Measurements from ENCODE around the gene ALOX5.

Gene ALOX5

DNA sequence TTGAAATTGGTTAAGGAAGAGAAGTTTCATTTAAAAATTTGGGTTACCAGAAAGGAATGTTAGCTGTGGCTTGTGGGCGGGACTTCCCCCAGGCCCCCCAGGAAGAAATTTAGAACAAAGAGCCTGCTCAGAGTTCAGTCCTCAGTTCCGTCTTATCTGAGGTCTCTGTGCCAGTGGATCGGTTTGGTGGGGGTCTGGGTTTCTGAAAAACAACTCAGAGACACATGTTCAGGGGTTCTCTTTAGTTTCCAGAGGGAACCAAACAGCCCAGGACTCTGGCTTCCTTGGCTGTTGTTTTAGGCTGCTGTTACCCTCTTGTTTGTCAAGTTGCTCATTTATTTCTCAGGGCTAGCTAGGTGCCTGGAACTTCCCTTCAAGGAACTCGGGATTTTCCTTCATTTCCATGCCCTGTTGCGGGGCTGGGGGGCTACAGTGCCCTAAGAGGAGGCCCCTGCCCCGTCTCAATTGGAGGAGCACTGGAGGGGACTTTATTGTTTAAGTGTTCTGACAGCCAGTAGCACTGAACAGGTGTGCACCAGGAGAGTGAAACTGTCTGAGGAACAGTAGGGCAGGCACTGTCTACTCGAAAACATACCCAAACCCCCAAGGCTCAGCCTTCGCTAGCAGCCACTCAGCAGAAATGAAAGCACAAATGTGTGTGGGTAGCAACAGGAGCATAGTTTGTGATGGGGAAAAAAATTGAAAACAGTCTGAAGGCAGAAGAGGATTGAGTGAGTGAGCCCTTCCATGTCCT, 59.9 kb downstream of the ALOX5 start:
- no peaks in the 10 kb centered on the region for H3K4me1 ChIP-seq (ENCODE audit: insufficient read depth, low read length, poor library complexity, severe bottlenecking)

GRCh38 chr10:45437587-45438465, 63.8 kb downstream of the ALOX5 start:
- Histone ChIP-seq H3F3A (ENCODE audit: low read depth) (no peaks in the 10 kb centered on the region), H3K36me3 (ENCODE audit: insufficient read depth, low read length) (no peaks in the 10 kb centered on the region), H3K9me3 (ENCODE audit: insufficient read depth, low read depth, low read length) (no peaks in the 10 kb centered on the region), H2AFZ (ENCODE audit: low read length) (no peak overlapping the region), H3K4me1 (ENCODE audit: insufficient read depth, low read length, poor library complexity, severe bottlenecking) (no peaks in the 10 kb centered on the region), H3K4me3 (ENCODE audit: low read length, poor library complexity, severe bottlenecking) (no peak overlapping the region), H3K4me2 (ENCODE audit: low read depth, low read length, poor library complexity, severe bottlenecking) (no peak overlapping the region), H3K9me2 (replicated peaks; ENCODE audit: low read depth, low read length) (no peaks in the 10 kb centered on the region), H4K20me1 (ENCODE audit: insufficient read depth, low read length, poor library complexity, severe bottlenecking) (no peaks in the 10 kb centered on the region), H3K27me3 (ENCODE audit: insufficient read depth, low read length, poor library complexity, severe bottlenecking) (no peaks in the 10 kb centered on the region), H3K79me2 (ENCODE audit: insufficient read depth, low read length) (no peaks in the 10 kb centered on the region), H3K9ac (ENCODE audit: low read depth, low read length, poor library complexity, severe bottlenecking) (peak overlapping the region; percentile 45)
- TF ChIP-seq, protein P1, sequence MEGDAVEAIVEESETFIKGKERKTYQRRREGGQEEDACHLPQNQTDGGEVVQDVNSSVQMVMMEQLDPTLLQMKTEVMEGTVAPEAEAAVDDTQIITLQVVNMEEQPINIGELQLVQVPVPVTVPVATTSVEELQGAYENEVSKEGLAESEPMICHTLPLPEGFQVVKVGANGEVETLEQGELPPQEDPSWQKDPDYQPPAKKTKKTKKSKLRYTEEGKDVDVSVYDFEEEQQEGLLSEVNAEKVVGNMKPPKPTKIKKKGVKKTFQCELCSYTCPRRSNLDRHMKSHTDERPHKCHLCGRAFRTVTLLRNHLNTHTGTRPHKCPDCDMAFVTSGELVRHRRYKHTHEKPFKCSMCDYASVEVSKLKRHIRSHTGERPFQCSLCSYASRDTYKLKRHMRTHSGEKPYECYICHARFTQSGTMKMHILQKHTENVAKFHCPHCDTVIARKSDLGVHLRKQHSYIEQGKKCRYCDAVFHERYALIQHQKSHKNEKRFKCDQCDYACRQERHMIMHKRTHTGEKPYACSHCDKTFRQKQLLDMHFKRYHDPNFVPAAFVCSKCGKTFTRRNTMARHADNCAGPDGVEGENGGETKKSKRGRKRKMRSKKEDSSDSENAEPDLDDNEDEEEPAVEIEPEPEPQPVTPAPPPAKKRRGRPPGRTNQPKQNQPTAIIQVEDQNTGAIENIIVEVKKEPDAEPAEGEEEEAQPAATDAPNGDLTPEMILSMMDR (conservative IDR thresholded peaks at IDR 0.05; ENCODE audit: low read length), result no peak
- TF ChIP-seq EZH2phosphoT487 (IDR thresholded peaks at IDR 0.05; ENCODE audit: borderline replicate concordance), result no peak

More for the DNA sequence above, 59.9 kb downstream of the ALOX5 start:
- Histone ChIP-seq H4K20me1 (ENCODE audit: insufficient read depth, low read length, poor library complexity, severe bottlenecking) (no peaks in the 10 kb centered on the region), H3K9me3 (ENCODE audit: insufficient read depth, low read depth, low read length) (no peaks in the 10 kb centered on the region), H3K79me2 (ENCODE audit: insufficient read depth, low read length) (no peaks in the 10 kb centered on the region), H3K36me3 (ENCODE audit: insufficient read depth, low read length) (no peaks in the 10 kb centered on the region), H3K9me2 (replicated peaks; ENCODE audit: low read depth, low read length) (no peaks in the 10 kb centered on the region), H3K4me2 (ENCODE audit: low read depth, low read length, poor library complexity, severe bottlenecking) (no peak overlapping the region), H3F3A (ENCODE audit: low read depth) (no peaks in the 10 kb centered on the region), H3K4me3 (ENCODE audit: low read length, poor library complexity, severe bottlenecking) (no peak overlapping the region), H3K9ac (ENCODE audit: low read depth, low read length, poor library complexity, severe bottlenecking) (no peak overlapping the region), H3K27me3 (ENCODE audit: insufficient read depth, low read length, poor library complexity, severe bottlenecking) (no peaks in the 10 kb centered on the region), H2AFZ (ENCODE audit: low read length) (0 out of 2 replicates have a peak overlapping the region, but pooled peaks have one; percentile 9)
- TF ChIP-seq, protein P1 (conservative IDR thresholded peaks at IDR 0.05; ENCODE audit: low read length), result no peak
- TF ChIP-seq EZH2phosphoT487 (IDR thresholded peaks at IDR 0.05; ENCODE audit: borderline replicate concordance), result no peak

- Histone ChIP-seq H2AFZ (ENCODE audit: low read length) (no peak overlapping the region), H3K9me3 (ENCODE audit: insufficient read depth, low read depth, low read length) (no peaks in the 10 kb centered on the region), H3K4me1 (ENCODE audit: insufficient read depth, low read length, poor library complexity, severe bottlenecking) (no peaks in the 10 kb centered on the region), H3F3A (ENCODE audit: low read depth) (no peaks in the 10 kb centered on the region), H3K9me2 (replicated peaks; ENCODE audit: low read depth, low read length) (no peaks in the 10 kb centered on the region), H3K27me3 (ENCODE audit: insufficient read depth, low read length, poor library complexity, severe bottlenecking) (no peaks in the 10 kb centered on the region), H3K79me2 (ENCODE audit: insufficient read depth, low read length) (no peaks in the 10 kb centered on the region), H3K36me3 (ENCODE audit: insufficient read depth, low read length) (no peaks in the 10 kb centered on the region), H3K4me3 (ENCODE audit: low read length, poor library complexity, severe bottlenecking) (no peak overlapping the region), H3K4me2 (ENCODE audit: low read depth, low read length, poor library complexity, severe bottlenecking) (no peak overlapping the region), H3K9ac (ENCODE audit: low read depth, low read length, poor library complexity, severe bottlenecking) (peak overlapping the region; percentile 45), H4K20me1 (ENCODE audit: insufficient read depth, low read length, poor library complexity, severe bottlenecking) (no peaks in the 10 kb centered on the region)
- TF ChIP-seq EZH2phosphoT487 (IDR thresholded peaks at IDR 0.05; ENCODE audit: borderline replicate concordance), result no peak
- TF ChIP-seq, protein P1 (conservative IDR thresholded peaks at IDR 0.05; ENCODE audit: low read length), result no peak
Measured at GRCh38 chr10:45438466-45439090, 64.6 kb downstream of the ALOX5 start.
